Chondrocyte (in vitro differentiated cells): ENCODE data around the gene FCHO1. TPM values are rescaled to one million over a fixed set of nuclear protein-coding genes. Genes with fewer than 3 reads are reported as not detected.

Experiments used
- DNase-seq: peaks from one replicate; pipeline ENCODE4 v3.0.0; 2021; ENCODE audit warnings: mixed read lengths, low spot score
- H3K27ac Mint-ChIP-seq: one replicate; pipeline ENCODE4 v1.8.0; 2021; ENCODE audit warnings: mild to moderate bottlenecking, moderate library complexity, mixed read lengths; ENCODE audit not compliant: unreplicated experiment
- H3K27me3 Mint-ChIP-seq: 2 replicates; pipeline ENCODE4 v1.8.0; 2021; ENCODE audit warnings: low read depth, mixed read lengths
- H3K36me3 Mint-ChIP-seq: 2 replicates; pipeline ENCODE4 v1.8.0; 2021; ENCODE audit warnings: low read depth, mixed read lengths
- H3K4me1 Mint-ChIP-seq: 2 replicates; pipeline ENCODE4 v1.8.0; 2021; ENCODE audit warnings: low read depth, mild to moderate bottlenecking, mixed read lengths
- H3K4me3 Mint-ChIP-seq: one replicate; pipeline ENCODE4 v1.8.0; 2021; ENCODE audit warnings: mild to moderate bottlenecking, moderate library complexity, mixed read lengths; ENCODE audit not compliant: unreplicated experiment
- H3K9me3 Mint-ChIP-seq: 2 replicates; pipeline ENCODE4 v1.8.0; 2021; ENCODE audit warnings: low read depth, mixed read lengths
- CTCF ChIP-seq: fragments of 200-600 bp; sonication (generic); IDR thresholded peaks from 2 replicates; pipeline ENCODE4 v1.5.0; 2021; ENCODE audit warnings: antibody characterized with exemption, mild to moderate bottlenecking, moderate library complexity
- total RNA-seq: library from RNA; stranded (reverse); gene quantifications from 3 replicates; pipeline ENCODE4 v1.2.1, GENCODE V29; 2021

Gene FCHO1
- total RNA-seq, 1 donor from 2014 or later, result 0.70 TPM

DNA sequence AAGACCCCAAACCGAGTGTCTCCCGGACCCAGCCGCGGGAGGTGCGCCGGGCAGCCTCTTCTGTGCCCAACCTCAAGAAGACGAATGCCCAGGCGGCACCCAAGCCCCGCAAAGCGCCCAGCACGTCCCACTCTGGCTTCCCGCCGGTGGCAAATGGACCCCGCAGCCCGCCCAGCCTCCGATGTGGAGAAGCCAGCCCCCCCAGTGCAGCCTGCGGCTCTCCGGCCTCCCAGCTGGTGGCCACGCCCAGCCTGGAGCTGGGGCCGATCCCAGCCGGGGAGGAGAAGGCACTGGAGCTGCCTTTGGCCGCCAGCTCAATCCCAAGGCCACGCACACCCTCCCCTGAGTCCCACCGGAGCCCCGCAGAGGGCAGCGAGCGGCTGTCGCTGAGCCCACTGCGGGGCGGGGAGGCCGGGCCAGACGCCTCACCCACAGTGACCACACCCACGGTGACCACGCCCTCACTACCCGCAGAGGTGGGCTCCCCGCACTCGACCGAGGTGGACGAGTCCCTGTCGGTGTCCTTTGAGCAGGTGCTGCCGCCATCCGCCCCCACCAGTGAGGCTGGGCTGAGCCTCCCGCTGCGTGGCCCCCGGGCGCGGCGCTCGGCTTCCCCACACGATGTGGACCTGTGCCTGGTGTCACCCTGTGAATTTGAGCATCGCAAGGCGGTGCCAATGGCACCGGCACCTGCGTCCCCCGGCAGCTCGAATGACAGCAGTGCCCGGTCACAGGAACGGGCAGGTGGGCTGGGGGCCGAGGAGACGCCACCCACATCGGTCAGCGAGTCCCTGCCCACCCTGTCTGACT, 24.1 kb upstream of the FCHO1 start:
- no peak overlapping the region for H3K4me3 Mint-ChIP-seq
- H3K4me1 Mint-ChIP-seq, result peaks cover 3% of the 10 kb centered on the region
- no peak overlapping the region for H3K27ac Mint-ChIP-seq
- no peak for TF ChIP-seq CTCF
- no peak for DNase-seq
- peaks cover 5% of the 10 kb centered on the region for H3K9me3 Mint-ChIP-seq
- peaks cover 16% of the 10 kb centered on the region for H3K36me3 Mint-ChIP-seq
- H3K27me3 Mint-ChIP-seq, result no peaks in the 10 kb centered on the region

DNA sequence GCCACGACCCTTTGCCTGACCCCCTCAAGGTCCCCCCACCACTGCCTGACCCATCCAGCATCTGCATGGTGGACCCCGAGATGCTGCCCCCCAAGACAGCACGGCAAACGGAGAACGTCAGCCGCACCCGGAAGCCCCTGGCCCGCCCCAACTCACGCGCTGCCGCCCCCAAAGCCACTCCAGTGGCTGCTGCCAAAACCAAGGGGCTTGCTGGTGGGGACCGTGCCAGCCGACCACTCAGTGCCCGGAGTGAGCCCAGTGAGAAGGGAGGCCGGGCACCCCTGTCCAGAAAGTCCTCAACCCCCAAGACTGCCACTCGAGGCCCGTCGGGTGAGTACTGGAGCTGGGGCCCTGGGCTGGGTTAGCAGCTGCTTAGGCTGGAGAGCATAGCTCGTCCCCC, 23.4 kb upstream of the FCHO1 start:
- no peak overlapping the region for H3K4me3 Mint-ChIP-seq
- DNase-seq, result no peak
- H3K4me1 Mint-ChIP-seq, result peaks cover 3% of the 10 kb centered on the region
- H3K36me3 Mint-ChIP-seq, result peaks cover 16% of the 10 kb centered on the region
- TF ChIP-seq CTCF, result no peak
- no peaks in the 10 kb centered on the region for H3K27me3 Mint-ChIP-seq
- no peak overlapping the region for H3K27ac Mint-ChIP-seq
- peaks cover 5% of the 10 kb centered on the region for H3K9me3 Mint-ChIP-seq

DNA sequence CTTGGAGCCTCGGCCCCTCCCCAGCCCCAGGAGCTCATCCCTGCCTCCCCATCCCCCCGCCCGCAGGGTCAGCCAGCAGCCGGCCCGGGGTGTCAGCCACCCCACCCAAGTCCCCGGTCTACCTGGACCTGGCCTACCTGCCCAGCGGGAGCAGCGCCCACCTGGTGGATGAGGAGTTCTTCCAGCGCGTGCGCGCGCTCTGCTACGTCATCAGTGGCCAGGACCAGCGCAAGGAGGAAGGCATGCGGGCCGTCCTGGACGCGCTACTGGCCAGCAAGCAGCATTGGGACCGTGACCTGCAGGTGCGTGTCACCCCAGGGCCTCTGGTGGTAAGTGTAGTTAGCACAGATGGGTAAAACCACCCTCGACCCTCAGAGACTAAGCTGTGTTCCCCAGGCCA, 18.1 kb upstream of the FCHO1 start:
- Mint-ChIP-seq H3K4me3 (no peak overlapping the region), H3K36me3 (peaks cover 24% of the 10 kb centered on the region), H3K27me3 (no peaks in the 10 kb centered on the region), H3K9me3 (peaks cover 5% of the 10 kb centered on the region), H3K27ac (no peak overlapping the region), H3K4me1 (peaks cover 3% of the 10 kb centered on the region)
- no peak for DNase-seq
- no peak for TF ChIP-seq CTCF

DNA sequence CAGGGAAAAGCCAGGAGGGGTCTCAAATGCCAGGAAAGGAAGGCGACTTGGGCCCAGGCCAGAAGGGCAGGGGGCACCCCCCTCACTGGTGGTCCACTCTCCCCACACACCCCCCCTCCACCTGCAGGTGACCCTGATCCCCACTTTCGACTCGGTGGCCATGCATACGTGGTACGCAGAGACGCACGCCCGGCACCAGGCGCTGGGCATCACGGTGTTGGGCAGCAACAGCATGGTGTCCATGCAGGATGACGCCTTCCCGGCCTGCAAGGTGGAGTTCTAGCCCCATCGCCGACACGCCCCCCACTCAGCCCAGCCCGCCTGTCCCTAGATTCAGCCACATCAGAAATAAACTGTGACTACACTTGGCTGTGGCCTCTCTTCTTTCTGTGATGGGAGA, 17.1 kb upstream of the FCHO1 start:
- TF ChIP-seq CTCF, result no peak
- no peak overlapping the region for H3K27ac Mint-ChIP-seq
- no peaks in the 10 kb centered on the region for H3K27me3 Mint-ChIP-seq
- peaks cover 3% of the 10 kb centered on the region for H3K4me1 Mint-ChIP-seq
- H3K9me3 Mint-ChIP-seq, result peaks cover 5% of the 10 kb centered on the region
- peaks cover 24% of the 10 kb centered on the region for H3K36me3 Mint-ChIP-seq
- no peak overlapping the region for H3K4me3 Mint-ChIP-seq
- DNase-seq, result no peak

DNA sequence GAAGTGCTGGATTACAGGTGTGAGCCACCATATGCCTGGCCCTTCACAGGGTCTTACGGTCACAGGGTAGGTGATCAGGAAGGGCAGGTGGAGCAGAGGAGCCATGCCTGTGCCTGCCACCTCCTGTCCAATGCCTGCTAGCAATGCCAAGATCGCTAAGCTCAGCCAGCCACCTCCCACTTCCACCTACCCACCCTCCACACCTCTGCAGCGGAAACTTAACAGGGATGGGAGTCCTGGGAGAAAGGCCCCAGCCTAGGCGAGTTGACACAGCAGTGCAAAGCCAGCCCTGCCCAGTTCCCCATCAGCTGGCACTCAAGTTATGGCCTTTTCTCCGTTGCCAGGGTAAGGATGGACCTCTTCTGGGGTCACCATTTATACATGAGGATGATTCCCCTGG, 15.9 kb upstream of the FCHO1 start:
- DNase-seq, result no peak
- H3K4me3 Mint-ChIP-seq, result no peak overlapping the region

More for the DNA sequence above, 15.9 kb upstream of the FCHO1 start:
- Mint-ChIP-seq H3K27me3 (no peaks in the 10 kb centered on the region), H3K27ac (no peak overlapping the region), H3K9me3 (peaks cover 5% of the 10 kb centered on the region), H3K4me1 (peaks cover 3% of the 10 kb centered on the region), H3K36me3 (peaks cover 18% of the 10 kb centered on the region)
- TF ChIP-seq CTCF, result no peak
